Stimulated activated CD4-positive, alpha-beta T cell treated with anti-CD3 and anti-CD28 coated beads, Interleukin-1b, Interleukin-23, amount 100 ng/mL, for 4 hours (primary cell): ENCODE measurements around the gene SNRNP70.

Experiments used
- DNase-seq, 2 donors: peaks; one replicate each; pipeline ENCODE4 v3.0.0-alpha.2; 2020; ENCODE audit warnings: low read depth in 2 of 2

SNRNP70 gene

GRCh38 chr19:49148044-49148682 lies 62.9 kb downstream of the SNRNP70 start:
- no peak for DNase-seq

- peak; percentile 69 to 77 for DNase-seq
Measured at GRCh38 chr19:49148784-49149651, 63.8 kb downstream of the SNRNP70 start.

GRCh38 chr19:49149652-49150105 lies 64.4 kb downstream of the SNRNP70 start:
- DNase-seq: no peak

GRCh38 chr19:49150106-49150943 lies 65.1 kb downstream of the SNRNP70 start:
- peak in 1 of 2 donors; percentile 30 for DNase-seq

- no peak for DNase-seq
Measured at GRCh38 chr19:49150944-49151243, 65.6 kb downstream of the SNRNP70 start.

- no peak for DNase-seq
Measured at GRCh38 chr19:49151267-49152118, 66.2 kb downstream of the SNRNP70 start.

- no peak for DNase-seq
Measured at GRCh38 chr19:49152119-49152550, 66.9 kb downstream of the SNRNP70 start.

GRCh38 chr19:49153167-49153809 lies 68.0 kb downstream of the SNRNP70 start:
- DNase-seq: no peak

GRCh38 chr19:49154279-49154678 lies 69.0 kb downstream of the SNRNP70 start:
- DNase-seq: no peak

GRCh38 chr19:49155005-49155819 lies 70.0 kb downstream of the SNRNP70 start, which contains the start of gene HRC:
Gene HRC (minus strand): TSS chr19:49155396. CDS start chr19:49155237, 159 bp downstream.
- no peak for DNase-seq

GRCh38 chr19:49155820-49156346 lies 70.6 kb downstream of the SNRNP70 start:
- no peak for DNase-seq

GRCh38 chr19:49157445-49158224 lies 72.4 kb downstream of the SNRNP70 start, which contains the start of gene TRPM4:
Gene TRPM4 (plus strand): TSS chr19:49157792. CDS start chr19:49157867, 75 bp downstream.
- DNase-seq: peak in 1 of 2 donors; percentile 50
